CD4-positive, alpha-beta T cell (primary cell): ENCODE measurements around the gene MEPE. TPM values are rescaled to one million over a fixed set of nuclear protein-coding genes. Genes with fewer than 3 reads are reported as not detected.

Experiments used
- ATAC-seq: fragments of 200-7000 bp; cut with Tn5 transposase; one replicate; pipeline ENCODE4 v1.10.0; 2022; ENCODE audit warnings: mild to moderate bottlenecking; ENCODE audit not compliant: poor library complexity
- CTCF ChIA-PET: fragments of 350-600 bp; sonication (Branson Sonifier 250); formaldehyde crosslinking; loops from one replicate; lab custom pipeline; 2021; ENCODE audit warnings: antibody characterized with exemption, inconsistent platforms; lab: Charles Lee
- POLR2A ChIA-PET: fragments of 350-600 bp; sonication (Branson Sonifier 250); formaldehyde crosslinking; loops from one replicate; lab custom pipeline; 2021; ENCODE audit warnings: antibody characterized with exemption, inconsistent platforms; lab: Charles Lee
- DNase-seq, 14 experiments: peaks; one replicate each; pipeline ENCODE4 v3.0.0-alpha.2; 2013 to 2020; ENCODE audit warnings: mixed read lengths in 2 of 14
- H3K27ac ChIP-seq, 2 donors: one replicate each; pipeline versions ENCODE4 v1.5.1 to v1.7.0; 2013; ENCODE audit warnings: low read length in 2 of 2, low read depth in 1 of 2, mild to moderate bottlenecking in 1 of 2
- H3K27me3 ChIP-seq, 2 experiments: 1 replicate in 1 of 2; 2 replicates in 1 of 2; pipeline versions ENCODE4 v1.6.1 to v1.7.0; 2013; ENCODE audit warnings: low read length in 2 of 2, control low read depth in 1 of 2, mild to moderate bottlenecking in 1 of 2, moderate library complexity in 1 of 2; ENCODE audit not compliant: insufficient read depth in 2 of 2, control insufficient read depth in 1 of 2
- H3K36me3 ChIP-seq: one replicate; pipeline ENCODE4 v1.6.1; 2013; ENCODE audit warnings: low read length, control low read depth; ENCODE audit not compliant: insufficient read depth
- H3K4me1 ChIP-seq: one replicate; pipeline ENCODE4 v1.6.1; 2013; ENCODE audit warnings: low read length, control low read depth; ENCODE audit not compliant: insufficient read depth
- H3K4me3 ChIP-seq: one replicate; pipeline ENCODE4 v1.5.1; 2013; ENCODE audit warnings: mild to moderate bottlenecking, low read length, moderate library complexity
- H3K9me3 ChIP-seq, 2 experiments: 1 replicate in 1 of 2; 2 replicates in 1 of 2; pipeline versions ENCODE4 v1.6.1 to v1.7.0; 2013; ENCODE audit warnings: low read length in 2 of 2, mild to moderate bottlenecking in 2 of 2, control low read depth in 1 of 2, moderate library complexity in 1 of 2; ENCODE audit not compliant: control insufficient read depth in 1 of 2, insufficient read depth in 1 of 2
- H3K27ac Mint-ChIP-seq: one replicate; pipeline ENCODE4 v1.8.0; 2020; ENCODE audit warnings: mixed read lengths
- H3K27me3 Mint-ChIP-seq: one replicate; pipeline ENCODE4 v1.8.0; 2021; ENCODE audit warnings: mixed read lengths
- H3K36me3 Mint-ChIP-seq: one replicate; pipeline ENCODE4 v1.8.0; 2021; ENCODE audit warnings: low read depth, mixed read lengths
- H3K4me1 Mint-ChIP-seq: one replicate; pipeline ENCODE4 v1.8.0; 2021; ENCODE audit warnings: low read depth, mixed read lengths
- H3K4me3 Mint-ChIP-seq: one replicate; pipeline ENCODE4 v1.8.0; 2020; ENCODE audit warnings: mild to moderate bottlenecking, mixed read lengths
- H3K9me3 Mint-ChIP-seq: one replicate; pipeline ENCODE4 v1.8.0; 2020; ENCODE audit warnings: mixed read lengths
- intact Hi-C, 2 experiments: fragments of 100-400 bp; cut with DNase I in 1 of 2; cut with micrococcal nuclease in 1 of 2; formaldehyde crosslinking; loops; one replicate each; pipeline versions ENCODE4 v1.15.1 to v1.9.0; 2023 to 2025; cut with DNase I, micrococcal nuclease
- total RNA-seq, 174 experiments: library from RNA in 2 of 174; stranded (reverse) in 2 of 174; gene quantifications; one replicate each; pipeline ENCODE4 v1.2.3 and lab custom pipeline; 2021 to 2026
- TF ChIP-seq, protein P1 (sequence below): fragments of 200-600 bp; IDR thresholded peaks from one replicate; pipeline ENCODE4 v1.8.0; 2022; ENCODE audit warnings: antibody characterized with exemption, mild to moderate bottlenecking

MEPE gene
- total RNA-seq, 2 experiments from 2014 or later, result not detected

GRCh38 chr4:87853891-87854290, 21.1 kb downstream of the MEPE start:
- H3K27me3 Mint-ChIP-seq, result peaks cover 16% of the 10 kb centered on the region
- no peak overlapping the region for H3K27ac Mint-ChIP-seq
- DNase-seq (no peak), ATAC-seq (no peak)
- Histone ChIP-seq H3K4me3 (no peak overlapping the region), H3K4me1 (no peaks in the 10 kb centered on the region), H3K9me3 (no peaks in the 10 kb centered on the region), H3K27ac (no peak overlapping the region), H3K27me3 (peaks cover 0 to 4% of the 10 kb centered on the region in 2 experiments), H3K36me3 (no peaks in the 10 kb centered on the region)
- POLR2A ChIA-PET, result no interaction called here
- H3K4me1 Mint-ChIP-seq, result peaks cover 9% of the 10 kb centered on the region
- CTCF ChIA-PET, result interaction anchor here (0.7 kb wide), 1 partner anchor 39 kb away, joined by 3 read pairs; no protein-coding TSS in a partner anchor
- no peaks in the 10 kb centered on the region for H3K36me3 Mint-ChIP-seq
- H3K9me3 Mint-ChIP-seq, result no peaks in the 10 kb centered on the region
- H3K4me3 Mint-ChIP-seq, result no peak overlapping the region
- TF ChIP-seq, protein P1, sequence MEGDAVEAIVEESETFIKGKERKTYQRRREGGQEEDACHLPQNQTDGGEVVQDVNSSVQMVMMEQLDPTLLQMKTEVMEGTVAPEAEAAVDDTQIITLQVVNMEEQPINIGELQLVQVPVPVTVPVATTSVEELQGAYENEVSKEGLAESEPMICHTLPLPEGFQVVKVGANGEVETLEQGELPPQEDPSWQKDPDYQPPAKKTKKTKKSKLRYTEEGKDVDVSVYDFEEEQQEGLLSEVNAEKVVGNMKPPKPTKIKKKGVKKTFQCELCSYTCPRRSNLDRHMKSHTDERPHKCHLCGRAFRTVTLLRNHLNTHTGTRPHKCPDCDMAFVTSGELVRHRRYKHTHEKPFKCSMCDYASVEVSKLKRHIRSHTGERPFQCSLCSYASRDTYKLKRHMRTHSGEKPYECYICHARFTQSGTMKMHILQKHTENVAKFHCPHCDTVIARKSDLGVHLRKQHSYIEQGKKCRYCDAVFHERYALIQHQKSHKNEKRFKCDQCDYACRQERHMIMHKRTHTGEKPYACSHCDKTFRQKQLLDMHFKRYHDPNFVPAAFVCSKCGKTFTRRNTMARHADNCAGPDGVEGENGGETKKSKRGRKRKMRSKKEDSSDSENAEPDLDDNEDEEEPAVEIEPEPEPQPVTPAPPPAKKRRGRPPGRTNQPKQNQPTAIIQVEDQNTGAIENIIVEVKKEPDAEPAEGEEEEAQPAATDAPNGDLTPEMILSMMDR, result no peak
- intact Hi-C loops, result loop anchor here (2.0 to 10.0 kb wide), 3 partner anchors 357 to 661 kb away; no protein-coding TSS in a partner anchor

GRCh38 chr4:87855559-87855958, 22.8 kb downstream of the MEPE start:
- Mint-ChIP-seq H3K36me3 (no peaks in the 10 kb centered on the region), H3K4me3 (no peak overlapping the region), H3K4me1 (no peaks in the 10 kb centered on the region), H3K27me3 (peaks cover 16% of the 10 kb centered on the region), H3K9me3 (no peaks in the 10 kb centered on the region), H3K27ac (no peak overlapping the region)
- H3K36me3 ChIP-seq, result no peaks in the 10 kb centered on the region
- no peak overlapping the region for H3K27ac ChIP-seq
- ATAC-seq (no peak), DNase-seq (no peak)
- CTCF ChIA-PET, result interaction anchor here (0.7 kb wide), 1 partner anchor 882 kb away, joined by 3 read pairs; no protein-coding TSS in a partner anchor
- H3K4me3 ChIP-seq, result no peak overlapping the region
- H3K9me3 ChIP-seq, result no peaks in the 10 kb centered on the region
- TF ChIP-seq, protein P1, result no peak
- H3K4me1 ChIP-seq, result no peaks in the 10 kb centered on the region
- H3K27me3 ChIP-seq, result peaks cover 0 to 4% of the 10 kb centered on the region in 2 experiments
- intact Hi-C loops, result loop anchor here in 1 of 2 experiments (5.0 to 10.0 kb wide), 2 partner anchors 117 to 659 kb away; no protein-coding TSS in a partner anchor
- POLR2A ChIA-PET, result no interaction called here

GRCh38 chr4:87856816-87857215, 24.0 kb downstream of the MEPE start:
- Mint-ChIP-seq H3K27me3 (peaks cover 22% of the 10 kb centered on the region), H3K4me3 (no peak overlapping the region), H3K9me3 (no peaks in the 10 kb centered on the region), H3K27ac (no peak overlapping the region), H3K4me1 (no peaks in the 10 kb centered on the region), H3K36me3 (no peaks in the 10 kb centered on the region)
- ATAC-seq (no peak), DNase-seq (no peak)
- ChIA-PET CTCF (interaction anchor here (1.1 kb wide), 1 partner anchor 10 kb away, joined by 3 read pairs; no protein-coding TSS in a partner anchor), POLR2A (no interaction called here)
- Histone ChIP-seq H3K4me1 (no peaks in the 10 kb centered on the region), H3K27ac (no peak overlapping the region), H3K4me3 (no peak overlapping the region), H3K36me3 (no peaks in the 10 kb centered on the region), H3K9me3 (no peaks in the 10 kb centered on the region), H3K27me3 (peaks cover 0 to 4% of the 10 kb centered on the region in 2 experiments)
- TF ChIP-seq, protein P1, result no peak
- intact Hi-C loops, result loop anchor here in 1 of 2 experiments (5.0 to 10.0 kb wide), 2 partner anchors 115 to 658 kb away; no protein-coding TSS in a partner anchor
